ENCODE results near the gene RHEBL1.

DNA sequence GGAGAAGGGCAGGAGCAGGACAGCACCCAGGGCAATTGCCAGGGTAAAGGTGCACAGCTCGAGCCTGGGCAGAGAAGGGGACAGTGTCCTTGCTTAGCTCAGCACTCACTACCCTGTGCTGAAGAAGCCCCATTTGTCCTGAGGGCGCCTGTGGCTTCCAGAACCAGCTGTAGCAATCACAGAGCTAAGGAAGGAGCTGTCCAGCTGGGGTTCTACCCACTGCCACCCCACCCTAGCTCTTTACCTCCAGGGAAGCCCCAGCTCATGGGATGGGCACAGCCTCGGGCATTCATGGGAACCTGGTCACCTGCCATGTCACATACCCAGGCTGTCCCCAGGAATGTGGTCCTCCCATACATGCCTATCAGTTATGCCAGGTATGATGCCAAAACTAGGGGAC, 35.0 kb upstream of the RHEBL1 start:
- TF ChIP-seq, protein P1, sequence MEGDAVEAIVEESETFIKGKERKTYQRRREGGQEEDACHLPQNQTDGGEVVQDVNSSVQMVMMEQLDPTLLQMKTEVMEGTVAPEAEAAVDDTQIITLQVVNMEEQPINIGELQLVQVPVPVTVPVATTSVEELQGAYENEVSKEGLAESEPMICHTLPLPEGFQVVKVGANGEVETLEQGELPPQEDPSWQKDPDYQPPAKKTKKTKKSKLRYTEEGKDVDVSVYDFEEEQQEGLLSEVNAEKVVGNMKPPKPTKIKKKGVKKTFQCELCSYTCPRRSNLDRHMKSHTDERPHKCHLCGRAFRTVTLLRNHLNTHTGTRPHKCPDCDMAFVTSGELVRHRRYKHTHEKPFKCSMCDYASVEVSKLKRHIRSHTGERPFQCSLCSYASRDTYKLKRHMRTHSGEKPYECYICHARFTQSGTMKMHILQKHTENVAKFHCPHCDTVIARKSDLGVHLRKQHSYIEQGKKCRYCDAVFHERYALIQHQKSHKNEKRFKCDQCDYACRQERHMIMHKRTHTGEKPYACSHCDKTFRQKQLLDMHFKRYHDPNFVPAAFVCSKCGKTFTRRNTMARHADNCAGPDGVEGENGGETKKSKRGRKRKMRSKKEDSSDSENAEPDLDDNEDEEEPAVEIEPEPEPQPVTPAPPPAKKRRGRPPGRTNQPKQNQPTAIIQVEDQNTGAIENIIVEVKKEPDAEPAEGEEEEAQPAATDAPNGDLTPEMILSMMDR (IDR thresholded peaks at IDR 0.05; ENCODE audit: low read length) = no peak
- no peak for TF ChIP-seq EZH2phosphoT487 (IDR thresholded peaks at IDR 0.05; ENCODE audit: low read length)
